Esophagus squamous epithelium (tissue), 4 donors: Measurements from ENCODE around the gene PDE2A.

ENCODE experiments used
- CTCF ChIP-seq, 6 experiments: fragments of 450-650 bp in 4 of 6; fragments of 200-600 bp in 2 of 6; sonication (generic) in 2 of 6; IDR thresholded peaks; one replicate each; pipeline ENCODE4 v1.5.1; 2016 to 2019; ENCODE audit warnings: antibody characterized with exemption in 6 of 6, mild to moderate bottlenecking in 4 of 6, moderate library complexity in 4 of 6
- POLR2A ChIP-seq, 4 donors: fragments of 450-650 bp; IDR thresholded peaks; one replicate each; pipeline ENCODE4 v1.6.1; 2017; ENCODE audit warnings: antibody characterized with exemption in 4 of 4, mild to moderate bottlenecking in 4 of 4, moderate library complexity in 3 of 4

- TF ChIP-seq CTCF (IDR thresholded peaks at IDR 0.05) (peak in 1 of 6 experiments; percentile 15), POLR2A (IDR thresholded peaks at IDR 0.05) (no peak)
These were observed 30.0 kb upstream of the PDE2A start for GRCh38 chr11:72704028-72704782.
